ENCODE measurements around the gene CHST5. TPM values are rescaled to one million over a fixed set of nuclear protein-coding genes. Genes with fewer than 3 reads are reported as not detected.

Gene CHST5
- total and polyA plus RNA-seq, 2 of the 13 experiments (the other 11 are each of a cell fraction or from before 2014, with no cell fraction given): 0.05 TPM; not detected in 1

DNA sequence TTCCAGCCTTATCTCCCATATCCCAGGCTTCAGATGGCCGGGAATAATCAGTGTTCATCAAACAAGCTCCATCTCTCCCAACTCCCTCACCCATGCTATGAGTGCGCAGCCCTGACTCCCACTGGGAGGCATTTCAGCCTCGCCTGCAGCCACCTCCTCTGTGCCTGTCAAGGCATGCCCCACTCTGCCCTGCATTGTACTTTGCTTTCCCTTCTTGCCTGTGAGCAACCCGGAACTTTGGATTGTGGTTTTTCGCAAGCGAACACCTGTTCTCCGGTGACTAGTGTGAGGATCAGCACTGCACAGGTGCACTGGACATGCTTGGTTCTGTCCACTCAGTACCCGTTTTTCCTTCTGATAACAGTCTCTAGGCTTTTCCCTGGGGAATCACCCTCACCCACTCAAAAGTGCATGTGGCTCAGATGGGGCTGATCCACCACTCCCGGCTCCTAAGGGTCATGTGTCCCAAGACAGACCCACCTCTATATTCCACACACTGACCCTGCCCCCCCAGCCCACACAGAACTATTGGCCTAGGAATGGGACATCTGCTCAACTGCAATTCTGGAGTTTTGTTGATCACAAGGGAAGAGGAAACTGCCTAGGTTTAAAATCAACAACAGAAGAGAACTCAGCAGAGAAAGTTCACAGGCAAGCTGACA lies 49.8 kb downstream of the CHST5 start (continued):
- TF ChIP-seq ZNF574 (CRISPR knock-in tag; IDR thresholded peaks at IDR 0.05) (peak; percentile 45; the same call in 1 of the 2 replicates), PHF8 (CRISPR knock-in tag; IDR thresholded peaks at IDR 0.05) (0 out of 2 replicates have a peak, but pooled peaks have one; percentile 25), ELF3 (CRISPR knock-in tag; IDR thresholded peaks at IDR 0.05) (peak; percentile 84), ZNF569 (CRISPR knock-in tag; IDR thresholded peaks at IDR 0.05; ENCODE audit: borderline replicate concordance) (no peak)

DNA sequence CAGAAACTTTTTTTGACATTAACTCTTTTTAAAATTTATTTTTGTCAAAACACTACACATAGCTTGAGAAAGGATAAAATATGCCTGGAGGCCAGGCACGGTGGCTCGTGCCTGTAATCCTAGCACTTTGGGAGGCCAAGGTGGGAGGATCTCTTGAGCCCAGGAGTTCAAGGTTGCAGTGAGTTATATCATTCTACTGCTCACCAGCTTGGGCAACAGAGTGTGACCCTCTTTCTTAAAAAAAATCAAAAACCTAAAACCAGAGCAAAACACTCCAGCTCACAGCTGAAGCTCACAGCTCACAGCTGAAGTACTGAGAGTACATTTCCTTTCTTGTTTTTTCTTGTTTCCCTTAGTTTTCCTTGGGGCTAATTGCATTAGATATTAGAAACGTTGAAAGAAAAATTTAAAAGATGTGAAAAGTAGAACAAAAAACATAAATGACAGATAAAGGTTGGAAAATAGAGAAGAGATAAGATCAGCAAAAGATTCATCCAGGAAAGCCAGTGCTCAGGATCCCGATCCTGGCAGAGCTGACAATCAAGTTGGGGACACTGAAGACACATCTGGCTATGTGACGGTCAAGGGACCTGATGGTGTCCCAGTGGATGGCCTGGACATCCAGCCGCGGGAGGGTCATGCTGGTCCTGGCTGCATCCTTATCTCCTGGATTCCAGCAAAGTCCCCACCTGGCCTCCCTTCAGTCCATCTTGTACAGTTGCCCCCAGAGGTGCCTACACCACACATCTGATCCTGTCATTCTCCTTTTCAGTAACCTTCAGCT lies 50.5 kb downstream of the CHST5 start:
- H3K79me2 ChIP-seq (ENCODE audit: insufficient read depth, low read length): no peaks in the 10 kb centered on the region
- no peak overlapping the region for H2AFZ ChIP-seq (ENCODE audit: low read length)
- CTCF ChIA-PET (ENCODE audit: low intra/inter-chr PET ratio, low total read pairs): no interaction called here
- 39% methylated on average over 7 of the region's 7 CpGs for WGBS (ENCODE audit: low lambda C conversion rate)
- H4K20me1 ChIP-seq (ENCODE audit: insufficient read depth, low read length): no peaks in the 10 kb centered on the region
- no peak overlapping the region for H3K27ac ChIP-seq (ENCODE audit: extremely low read length, insufficient read depth, low read length)
- ATAC-seq: peak; percentile 6; the same call in 1 of the 3 replicates
- no peak for FAIRE-seq
- peak overlapping the region; percentile 55 for H3K4me2 ChIP-seq (ENCODE audit: low read depth, low read length)
- intact Hi-C loops (cut with micrococcal nuclease; ENCODE audit: unreplicated experiment): no loop called here
- no peaks in the 10 kb centered on the region for H3K36me3 ChIP-seq (replicated peaks in 1 of 2; ENCODE audit: control insufficient read depth in 1 of 2, insufficient read depth in 2 of 2, low read length in 2 of 2)
- no peaks in the 10 kb centered on the region for H3K27me3 ChIP-seq (ENCODE audit: control insufficient read depth in 1 of 2, insufficient read depth in 2 of 2, low read length in 2 of 2)
- in situ Hi-C loops (cut with HindIII; ENCODE audit: extremely low pct_ligation_motif_present, low pct_unique_long_range_greater_than_20kb): no loop called here
- peak overlapping the region in 1 of 3 experiments; percentile 36; a peak in 1 of 6 replicates for H3K4me3 ChIP-seq (replicated peaks in 1 of 3; ENCODE audit: insufficient read depth in 1 of 3, low read depth in 2 of 3, low read length in 3 of 3)
- H3K9me3 ChIP-seq (ENCODE audit: low read length): no peaks in the 10 kb centered on the region
- DNase-seq (ENCODE audit: low spot score): no peak
- peaks cover 44% of the 10 kb centered on the region for H3K4me1 ChIP-seq (ENCODE audit: insufficient read depth, low read length)
- POLR2A ChIA-PET: interaction anchor here (1.0 to 1.3 kb wide), 2 partner anchors 10 to 31 kb away, joined by 3 to 6 read pairs; partner anchors contain the start of gene CHST6
- H3K9ac ChIP-seq (ENCODE audit: insufficient read depth, low read depth, low read length): no peak overlapping the region
- no TSS peak for BruUV-seq (replicated peaks)
- TF ChIP-seq, protein P1, sequence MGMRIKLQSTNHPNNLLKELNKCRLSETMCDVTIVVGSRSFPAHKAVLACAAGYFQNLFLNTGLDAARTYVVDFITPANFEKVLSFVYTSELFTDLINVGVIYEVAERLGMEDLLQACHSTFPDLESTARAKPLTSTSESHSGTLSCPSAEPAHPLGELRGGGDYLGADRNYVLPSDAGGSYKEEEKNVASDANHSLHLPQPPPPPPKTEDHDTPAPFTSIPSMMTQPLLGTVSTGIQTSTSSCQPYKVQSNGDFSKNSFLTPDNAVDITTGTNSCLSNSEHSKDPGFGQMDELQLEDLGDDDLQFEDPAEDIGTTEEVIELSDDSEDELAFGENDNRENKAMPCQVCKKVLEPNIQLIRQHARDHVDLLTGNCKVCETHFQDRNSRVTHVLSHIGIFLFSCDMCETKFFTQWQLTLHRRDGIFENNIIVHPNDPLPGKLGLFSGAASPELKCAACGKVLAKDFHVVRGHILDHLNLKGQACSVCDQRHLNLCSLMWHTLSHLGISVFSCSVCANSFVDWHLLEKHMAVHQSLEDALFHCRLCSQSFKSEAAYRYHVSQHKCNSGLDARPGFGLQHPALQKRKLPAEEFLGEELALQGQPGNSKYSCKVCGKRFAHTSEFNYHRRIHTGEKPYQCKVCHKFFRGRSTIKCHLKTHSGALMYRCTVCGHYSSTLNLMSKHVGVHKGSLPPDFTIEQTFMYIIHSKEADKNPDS (CRISPR knock-in tag; IDR thresholded peaks at IDR 0.05): no peak
- peak; percentile 83 for TF ChIP-seq ZNF770 (CRISPR knock-in tag; IDR thresholded peaks at IDR 0.05)
- 0 out of 2 replicates have a peak, but pooled peaks have one; percentile 27 for TF ChIP-seq ZNF121 (CRISPR knock-in tag; IDR thresholded peaks at IDR 0.05)
- no peak for TF ChIP-seq ZKSCAN1 (IDR thresholded peaks at IDR 0.05; ENCODE audit: low read length)
- TF ChIP-seq ELF1 (CRISPR knock-in tag; IDR thresholded peaks at IDR 0.05): no peak
- TF ChIP-seq, protein P2, sequence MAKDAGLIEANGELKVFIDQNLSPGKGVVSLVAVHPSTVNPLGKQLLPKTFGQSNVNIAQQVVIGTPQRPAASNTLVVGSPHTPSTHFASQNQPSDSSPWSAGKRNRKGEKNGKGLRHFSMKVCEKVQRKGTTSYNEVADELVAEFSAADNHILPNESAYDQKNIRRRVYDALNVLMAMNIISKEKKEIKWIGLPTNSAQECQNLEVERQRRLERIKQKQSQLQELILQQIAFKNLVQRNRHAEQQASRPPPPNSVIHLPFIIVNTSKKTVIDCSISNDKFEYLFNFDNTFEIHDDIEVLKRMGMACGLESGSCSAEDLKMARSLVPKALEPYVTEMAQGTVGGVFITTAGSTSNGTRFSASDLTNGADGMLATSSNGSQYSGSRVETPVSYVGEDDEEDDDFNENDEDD (CRISPR knock-in tag; IDR thresholded peaks at IDR 0.05; ENCODE audit: borderline replicate concordance): no peak
- peak; percentile 25; the same call in 1 of the 2 replicates for TF ChIP-seq PHF21A (CRISPR knock-in tag; IDR thresholded peaks at IDR 0.05)
- TF ChIP-seq ZNF292 (CRISPR knock-in tag; IDR thresholded peaks at IDR 0.05; ENCODE audit: borderline replicate concordance, low read depth): 0 out of 2 replicates have a peak, but pooled peaks have one; percentile 7

Measured in HepG2 (cell line).